Stimulated activated CD8-positive, alpha-beta memory T cell treated with anti-CD3 and anti-CD28 coated beads, Interleukin-7, amount 100 ng/mL, for 24 hours (primary cell): Measurements from ENCODE around the gene DCST1.

Experiments used
- DNase-seq: peaks from one replicate; pipeline ENCODE4 v3.0.0-alpha.2; 2020; ENCODE audit warnings: low read depth

Gene DCST1

DNA sequence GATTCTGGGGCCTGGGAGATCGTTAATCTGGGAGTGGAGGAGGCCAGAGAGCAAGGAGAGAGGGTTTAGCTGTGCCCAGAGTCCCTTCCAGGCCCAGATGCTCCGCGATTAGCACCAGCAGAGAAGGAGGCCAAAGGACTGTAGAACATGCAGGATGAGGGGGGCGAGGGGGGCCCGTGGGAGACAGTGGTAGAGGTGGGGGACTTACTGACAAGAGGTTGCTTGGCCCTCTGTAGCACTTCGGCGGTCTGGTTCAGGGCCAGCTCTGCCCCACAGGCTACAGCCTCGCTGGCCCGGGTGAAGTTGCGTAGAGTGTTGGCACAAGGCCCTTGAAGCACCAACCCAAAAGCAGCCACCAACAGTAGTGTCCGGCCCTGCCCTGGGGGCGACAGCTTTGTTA, 738 bp upstream of the DCST1 start:
- DNase-seq = no peak

DNA sequence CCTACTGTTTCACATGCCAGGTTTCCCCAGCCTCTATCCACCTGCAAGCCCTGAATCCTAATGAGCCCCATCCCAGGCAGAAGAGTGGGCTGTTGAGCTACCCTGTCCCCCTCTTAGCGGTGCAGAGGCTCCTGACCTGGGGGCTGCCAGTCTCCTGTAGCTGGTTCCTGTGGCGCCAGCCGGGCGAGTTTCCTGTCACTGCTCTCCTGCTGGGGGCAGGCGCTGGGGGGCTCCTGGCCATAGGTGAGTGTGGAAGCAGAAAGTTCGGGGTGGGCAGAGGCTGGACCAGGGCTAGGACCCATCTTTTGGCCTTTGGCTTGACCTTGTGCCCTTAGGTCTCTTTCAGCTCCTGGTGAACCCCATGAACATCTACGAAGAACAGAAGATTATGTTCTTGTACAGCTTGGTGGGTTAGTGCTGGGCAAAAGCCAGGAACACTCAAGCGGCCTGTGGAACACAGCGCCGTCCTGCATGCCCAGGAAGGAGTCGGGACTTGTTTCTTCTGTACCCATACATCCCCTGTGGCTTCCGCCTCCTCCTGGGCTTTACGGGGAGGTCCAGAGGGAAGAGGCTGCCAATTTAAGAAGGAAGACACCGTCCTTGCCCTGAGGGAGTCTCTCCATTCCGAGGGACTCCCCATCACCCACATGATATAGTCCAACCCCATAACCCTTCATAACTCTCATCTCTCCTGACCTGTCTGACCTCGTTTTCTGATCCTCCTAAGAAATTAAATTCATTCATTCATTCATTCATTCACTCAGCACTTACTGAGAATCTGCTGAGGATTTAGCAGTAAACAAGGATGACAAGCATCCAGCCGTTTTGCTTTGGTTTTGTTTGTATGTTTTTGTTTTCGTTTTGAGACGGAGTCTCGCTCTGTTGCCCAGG, 939 bp downstream of the DCST1 start:
- DNase-seq = no peak

DNA sequence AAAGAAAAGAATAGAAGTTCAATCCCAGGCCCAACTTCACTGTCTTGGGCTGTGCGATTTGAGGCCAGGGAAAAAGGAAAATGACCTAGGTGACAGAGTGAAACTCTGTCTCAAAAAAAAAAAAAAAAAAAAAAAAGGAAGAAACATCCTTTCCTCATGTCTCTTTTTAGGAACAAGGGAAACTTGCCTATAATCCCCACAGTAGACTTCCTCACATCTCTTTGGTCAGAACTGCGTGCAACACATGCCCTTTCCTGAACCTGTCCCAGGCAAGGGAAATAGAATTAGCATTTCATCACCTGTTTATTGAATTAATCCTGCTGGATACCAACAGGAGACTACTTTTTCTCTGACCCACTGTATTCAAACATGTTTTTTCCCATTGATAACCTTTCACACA, 2.3 kb downstream of the DCST1 start:
- no peak for DNase-seq

DNA sequence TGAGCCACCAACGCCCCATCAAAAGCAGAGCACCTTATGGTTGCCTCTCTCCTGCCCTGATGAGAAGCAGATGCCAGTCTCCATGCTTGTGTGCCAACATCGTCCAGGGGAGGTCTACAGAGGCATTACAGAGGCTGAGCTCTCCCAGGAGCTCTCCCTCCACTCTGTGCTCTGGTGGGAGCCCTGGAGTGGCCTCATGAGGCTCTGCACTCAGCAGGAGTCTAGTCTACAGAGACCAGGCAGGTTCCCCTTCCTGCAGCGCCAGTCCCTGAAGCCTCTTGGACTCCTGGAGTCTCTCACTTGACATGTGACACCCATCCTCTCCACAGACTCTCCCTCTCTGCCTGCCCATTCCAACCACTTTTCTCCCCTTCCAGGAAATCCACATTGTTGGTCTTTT, 3.4 kb downstream of the DCST1 start:
- no peak for DNase-seq

DNA sequence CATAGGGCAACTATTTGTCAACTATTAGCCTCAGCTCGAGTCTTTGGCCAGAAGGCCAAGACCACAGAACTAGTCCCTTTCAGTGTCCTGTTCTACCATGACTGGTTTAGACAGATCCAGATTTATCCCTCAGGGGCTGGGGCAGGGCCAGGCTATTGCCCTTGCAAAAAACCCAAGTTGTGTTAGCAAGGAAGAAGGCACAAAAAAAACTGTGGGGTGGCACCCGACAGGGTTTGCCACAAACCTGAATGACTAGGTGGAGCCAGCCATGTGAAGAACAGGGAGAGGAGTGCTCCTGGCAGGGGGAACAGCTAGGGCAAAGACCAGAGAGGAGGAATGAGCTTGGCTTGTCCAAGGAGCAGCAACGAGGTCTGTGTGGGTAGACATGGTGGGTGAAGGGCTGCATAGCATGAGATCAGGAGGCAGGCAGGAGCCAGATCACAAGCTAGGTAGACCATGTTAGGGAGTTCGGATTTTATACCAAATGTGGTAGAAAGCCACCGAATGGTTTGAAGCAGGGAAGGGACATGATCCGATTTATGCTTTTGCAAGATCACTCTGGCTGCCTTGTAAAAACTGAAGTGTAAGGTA, 4.3 kb downstream of the DCST1 start:
- no peak for DNase-seq

DNA sequence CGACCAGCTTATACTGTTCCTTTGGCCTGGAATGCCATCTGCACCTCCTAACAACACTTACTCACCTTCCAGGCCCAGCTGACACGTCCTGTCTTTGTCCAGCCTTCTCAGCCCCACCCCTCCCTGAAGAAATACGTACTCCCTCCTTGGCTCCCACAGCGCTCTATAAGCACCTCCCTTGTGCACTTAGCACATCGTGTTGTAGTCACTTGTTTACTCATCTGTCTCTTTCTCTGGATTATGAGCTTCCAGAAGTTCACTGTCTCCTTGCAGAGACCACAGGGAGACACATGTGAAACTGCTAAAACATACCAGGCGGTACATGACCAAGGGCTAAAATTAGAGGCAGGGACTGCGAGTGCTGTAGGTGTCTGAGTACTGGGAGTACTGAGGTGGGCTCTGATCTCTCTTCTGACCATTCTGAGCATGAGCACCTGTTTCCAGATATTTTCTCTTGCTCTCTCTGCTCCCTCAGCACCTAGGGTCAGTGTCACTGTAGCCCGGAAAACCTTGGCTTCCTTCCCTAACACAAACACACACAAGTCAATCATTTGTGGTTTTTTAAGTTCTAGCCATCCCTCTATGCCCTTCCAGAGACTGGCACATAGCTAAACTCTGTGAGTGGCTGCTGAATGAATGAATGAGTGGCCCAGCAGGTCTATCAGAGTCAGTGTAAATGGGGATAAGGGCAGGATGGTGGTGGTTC, 5.1 kb downstream of the DCST1 start:
- DNase-seq = no peak

DNA sequence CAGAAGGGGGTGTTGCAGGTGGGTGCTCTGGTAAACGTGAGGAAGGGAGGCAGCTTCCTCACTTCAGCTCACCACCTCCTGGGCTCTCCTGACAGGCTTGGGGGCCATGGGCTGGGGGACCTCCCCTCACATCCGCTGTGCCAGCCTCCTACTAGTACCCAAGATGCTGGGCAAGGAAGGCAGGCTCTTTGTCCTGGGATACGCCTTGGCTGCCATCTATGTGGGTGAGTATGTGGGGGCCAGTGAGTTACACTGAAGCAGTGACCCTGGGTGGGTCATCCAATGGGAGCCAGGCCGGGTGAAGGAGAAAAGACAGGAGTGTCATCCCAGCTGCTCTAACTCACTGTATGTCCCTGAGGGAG, 5.7 kb downstream of the DCST1 start:
- no peak for DNase-seq

DNA sequence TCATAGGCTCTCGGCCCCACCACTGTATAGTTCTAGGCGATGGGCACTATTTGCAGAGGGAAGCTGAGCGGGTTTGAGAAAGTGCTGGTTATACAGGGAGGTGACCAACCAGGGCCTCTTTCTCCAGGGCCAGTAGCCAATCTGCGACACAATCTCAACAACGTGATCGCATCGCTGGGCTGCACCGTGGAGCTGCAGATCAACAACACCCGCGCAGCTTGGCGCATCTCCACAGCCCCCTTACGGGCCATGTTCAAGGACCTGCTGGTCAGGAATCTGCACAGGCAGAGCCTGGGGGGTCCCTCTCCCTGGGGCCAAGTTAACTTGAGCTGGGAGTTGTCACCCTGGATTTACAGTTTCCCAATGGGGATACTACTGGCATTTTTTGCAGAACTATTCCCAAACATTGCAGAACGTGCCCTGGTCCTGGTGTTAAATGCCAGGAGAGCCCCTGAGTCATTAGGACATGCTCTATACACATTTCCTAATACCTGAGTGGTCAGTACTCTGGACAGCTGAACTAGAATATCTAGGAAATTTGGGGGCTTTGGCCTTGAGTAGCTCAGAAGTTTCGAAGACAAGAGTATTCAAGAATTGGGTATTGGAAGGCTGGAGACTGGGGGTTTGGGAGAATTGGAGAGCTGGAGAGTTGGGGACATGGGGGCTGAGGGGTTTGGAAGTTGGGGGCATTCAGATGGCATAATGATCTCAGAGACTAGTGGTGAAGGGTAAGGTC, 6.9 kb downstream of the DCST1 start:
- no peak for DNase-seq

DNA sequence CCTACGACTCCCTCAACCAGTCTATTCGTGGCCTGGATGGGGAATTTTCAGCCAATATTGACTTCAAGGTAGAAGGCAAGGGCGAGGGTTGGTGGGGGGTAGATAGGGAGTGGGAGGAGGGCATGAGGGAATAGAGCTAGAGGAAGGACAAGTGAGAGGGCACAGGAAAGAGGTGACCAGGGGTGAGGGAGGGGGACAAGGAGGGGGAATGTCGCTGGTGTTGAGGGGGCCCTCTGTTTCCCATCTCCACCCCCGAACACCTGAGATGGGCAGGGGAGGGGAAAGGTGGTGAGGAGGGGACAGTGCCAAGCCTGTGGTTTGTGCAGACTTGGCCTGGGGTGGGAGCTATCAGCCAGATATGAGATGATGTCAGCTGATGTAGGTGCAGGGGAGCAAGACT, 9.2 kb downstream of the DCST1 start:
- no peak for DNase-seq

DNA sequence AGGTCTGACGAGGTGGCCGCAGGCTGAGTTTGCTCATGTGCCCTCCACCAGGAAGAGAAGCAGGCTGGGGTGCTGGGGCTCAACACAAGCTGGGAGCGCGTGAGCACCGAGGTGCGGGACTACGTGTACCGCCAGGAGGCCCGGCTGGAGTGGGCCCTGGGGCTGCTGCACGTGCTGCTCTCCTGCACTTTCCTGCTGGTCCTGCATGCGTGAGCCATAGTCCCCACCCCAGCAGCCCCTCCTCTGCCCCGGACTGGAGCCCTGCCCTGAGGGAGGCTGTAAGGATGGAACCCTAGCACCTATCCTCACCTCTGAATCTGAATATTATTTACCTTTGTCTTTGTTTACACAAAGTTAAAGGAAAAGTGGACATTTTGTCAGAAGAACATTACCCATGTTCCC, 9.7 kb downstream of the DCST1 start:
- no peak for DNase-seq

DNA sequence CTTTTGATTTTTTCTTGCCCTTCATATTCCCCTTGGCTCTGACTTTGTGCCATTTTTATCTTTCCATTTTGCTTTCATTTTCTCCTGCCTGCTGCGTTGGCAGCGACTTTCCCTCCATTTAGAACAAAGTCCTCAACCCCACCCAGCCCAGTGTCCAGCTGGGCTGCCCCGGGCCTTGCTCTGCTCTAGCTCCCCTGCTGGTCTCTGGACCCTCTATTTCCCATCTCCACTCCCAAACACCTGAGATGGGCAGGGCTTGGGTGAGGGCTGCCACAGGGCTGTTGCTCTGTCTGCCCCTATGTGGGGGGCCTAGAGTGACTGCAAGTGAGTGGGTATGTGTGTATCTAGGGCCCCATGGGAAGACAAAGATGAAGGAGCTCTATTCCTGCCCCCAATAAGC, 10.2 kb downstream of the DCST1 start:
- DNase-seq = no peak

DNA sequence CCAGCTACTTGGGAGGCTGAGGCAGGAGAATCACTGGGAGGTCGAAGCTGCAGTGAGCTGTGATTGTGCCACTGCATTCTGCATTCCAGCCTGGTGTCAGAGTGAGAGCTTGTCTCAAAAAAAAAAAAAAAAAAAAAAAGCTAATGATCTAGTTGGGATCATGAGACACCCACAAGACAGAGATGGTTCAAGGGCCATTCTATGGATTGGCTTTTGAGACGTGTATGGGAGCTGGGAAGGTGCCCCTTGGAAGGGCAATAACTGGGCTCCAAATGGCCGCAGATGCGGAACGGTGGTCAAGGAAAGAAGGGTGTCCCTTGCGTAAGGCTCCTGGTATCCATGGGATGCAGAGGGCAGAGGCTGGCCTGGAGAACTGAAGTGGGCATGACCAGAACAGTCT, 10.7 kb downstream of the DCST1 start:
- no peak for DNase-seq

DNA sequence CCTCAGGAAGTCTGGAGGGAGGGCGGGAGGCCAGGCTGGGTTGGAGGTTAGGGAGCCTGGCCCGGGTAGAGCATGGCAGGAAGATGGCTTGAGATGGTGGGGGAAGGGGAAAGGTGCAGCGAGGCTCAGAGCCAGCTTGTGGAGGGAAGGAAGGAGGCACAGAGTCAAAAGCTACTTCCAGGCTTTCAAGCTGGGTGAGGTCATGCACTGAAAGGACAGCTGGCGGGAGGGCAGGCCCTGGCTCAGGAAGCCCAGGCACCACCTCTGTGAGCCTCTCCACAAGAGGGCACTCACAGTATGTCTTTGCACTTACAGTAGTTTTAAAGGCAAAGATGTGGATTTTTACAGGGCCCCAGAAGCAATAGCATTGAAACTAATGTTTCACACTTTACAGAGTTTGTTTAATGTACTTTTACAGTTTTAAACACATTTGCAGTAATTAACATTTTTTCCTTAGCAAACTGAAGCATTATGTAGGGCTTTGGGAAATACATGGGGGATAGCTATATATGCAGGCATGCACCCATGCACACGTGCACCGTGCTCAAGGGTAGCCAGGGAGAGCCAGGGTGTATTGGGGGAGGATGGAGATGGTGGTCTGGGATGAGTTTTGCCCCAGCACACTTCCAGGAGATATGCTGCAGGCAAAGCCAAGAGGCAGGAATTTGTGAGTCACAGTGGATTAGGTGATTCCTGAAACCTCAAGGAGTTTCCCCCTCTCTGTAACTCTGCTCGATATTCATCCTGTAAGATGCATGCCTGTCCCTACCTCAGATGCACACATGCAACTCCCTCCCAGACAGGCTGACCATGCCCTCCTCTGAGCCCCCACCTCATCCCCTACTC, 11.4 kb downstream of the DCST1 start:
- DNase-seq = no peak

DNA sequence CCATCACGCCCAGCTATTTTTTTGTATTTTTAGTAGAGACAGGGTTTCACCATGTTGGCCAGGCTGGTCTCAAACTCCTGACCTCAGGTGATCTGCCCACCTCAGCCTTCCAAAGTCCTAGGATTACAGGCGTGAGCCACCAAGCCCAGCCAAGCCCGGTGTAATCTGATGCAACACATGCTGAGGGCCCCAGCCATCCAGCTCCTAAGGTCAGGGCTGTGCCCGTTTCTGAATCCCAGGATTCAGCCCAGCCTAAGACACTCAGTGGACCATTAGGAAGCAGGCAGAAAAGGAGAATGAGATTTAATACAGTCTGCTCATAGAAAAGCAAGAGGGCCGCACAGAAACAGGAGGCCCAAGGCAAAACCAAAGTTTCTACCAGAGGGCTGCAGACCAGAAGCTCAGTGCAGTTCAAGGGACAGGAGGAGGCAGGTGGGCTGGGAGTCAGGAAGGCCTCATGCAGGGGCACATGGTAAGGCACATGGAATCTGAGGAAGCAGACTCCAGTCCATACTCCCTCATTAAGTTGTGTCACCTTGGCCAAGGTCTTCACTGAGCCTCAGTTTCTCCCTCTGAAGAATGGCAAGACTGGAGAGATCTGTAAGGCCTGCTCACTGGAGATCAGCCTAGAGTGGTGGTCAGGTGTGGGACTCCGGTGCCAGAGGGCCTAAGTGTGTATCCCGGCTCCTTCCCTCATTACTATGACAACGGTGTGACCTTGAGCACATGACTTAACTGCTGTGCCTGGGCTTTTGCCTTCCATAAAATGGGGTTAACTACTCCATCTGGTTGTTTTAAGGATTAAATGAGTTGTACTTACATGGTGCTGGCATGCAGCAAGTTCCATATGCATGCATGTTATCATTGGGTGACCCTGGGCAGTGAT, 15.1 kb downstream of the DCST1 start:
- DNase-seq = no peak

DNA sequence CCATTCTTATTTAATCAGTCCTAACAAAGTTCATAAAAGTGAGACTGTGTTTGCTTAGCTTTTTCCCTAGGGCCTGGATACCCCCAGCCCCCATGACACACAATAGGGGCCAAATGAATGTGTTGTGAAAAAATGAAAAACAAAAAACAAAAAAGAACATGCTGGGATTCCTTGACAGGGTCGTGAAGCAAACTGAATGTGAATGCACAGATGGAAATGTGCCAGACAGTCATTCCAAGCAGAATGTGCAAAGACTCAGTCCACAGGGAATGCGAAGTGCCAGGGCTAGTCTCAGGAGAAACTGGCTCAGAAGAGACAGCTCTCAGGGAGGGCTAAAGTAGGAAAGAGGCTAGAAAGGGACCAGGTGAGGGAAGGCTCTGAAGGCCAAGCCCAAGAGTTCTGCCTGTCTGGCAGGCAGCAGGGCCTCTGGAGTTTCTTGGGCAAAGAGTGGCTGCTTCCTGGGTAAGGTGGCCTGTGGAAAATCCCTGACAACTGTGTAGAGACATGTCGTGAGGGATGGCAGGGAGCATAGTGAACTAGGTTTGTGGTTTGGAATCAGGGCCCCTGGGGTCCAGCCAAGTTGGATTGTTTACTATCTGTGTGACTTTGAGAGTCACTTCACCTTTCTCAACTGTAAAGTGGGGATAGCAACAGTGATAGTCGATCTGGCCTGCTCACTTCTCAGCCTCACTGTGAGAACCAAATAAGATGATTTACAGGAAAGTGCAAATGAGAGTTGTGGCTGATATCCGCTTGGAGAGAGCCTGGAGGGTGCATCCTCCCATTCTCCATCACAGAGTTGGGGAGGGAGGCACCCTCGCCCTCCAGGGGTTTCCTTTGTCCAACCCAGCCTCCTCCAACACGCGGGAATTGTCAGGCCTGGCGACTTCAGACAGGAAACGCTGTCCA, 16.3 kb downstream of the DCST1 start:
- DNase-seq = no peak

DNA sequence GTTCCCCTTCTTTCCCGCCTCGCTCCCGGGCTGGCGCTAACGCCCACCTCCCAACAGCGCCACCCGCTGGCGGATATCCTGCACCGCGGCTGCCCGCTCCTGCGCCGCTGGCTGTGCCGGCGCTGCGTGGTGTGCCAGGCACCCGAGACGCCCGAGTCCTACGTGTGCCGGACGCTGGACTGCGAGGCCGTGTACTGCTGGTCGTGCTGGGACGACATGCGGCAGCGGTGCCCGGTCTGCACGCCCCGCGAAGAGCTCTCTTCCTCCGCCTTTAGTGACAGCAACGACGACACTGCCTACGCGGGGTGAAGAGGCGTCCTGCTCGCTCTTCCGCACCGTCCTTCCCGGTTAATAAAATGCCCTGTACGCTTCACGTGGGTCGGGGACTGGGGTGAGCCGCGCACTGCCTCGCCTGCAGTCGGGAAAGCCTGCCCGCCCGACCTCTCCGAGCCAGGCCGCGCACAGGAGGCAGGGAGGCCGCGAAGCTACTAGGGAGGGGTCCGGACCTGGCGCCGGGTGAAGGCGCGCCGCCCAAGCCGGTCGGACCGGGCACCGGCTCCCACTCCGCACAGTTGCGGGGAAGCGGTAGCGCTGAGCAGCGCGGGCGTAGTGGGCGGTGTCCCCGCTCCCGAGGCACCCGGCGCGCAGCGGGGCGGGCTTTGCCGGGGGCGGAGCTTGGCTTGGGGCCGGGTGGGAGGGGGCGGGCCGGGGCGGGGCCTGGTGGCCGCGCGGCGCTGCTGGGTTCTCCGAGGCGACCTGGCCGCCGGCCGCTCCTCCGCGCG, 17.1 kb downstream of the DCST1 start, which contains the start of gene ADAM15:
ADAM15 (plus strand) TSS at position 757 of the 782 bp plus-strand sequence. CDS start 71 bp downstream, outside the sequence.
- peak; percentile 51 for DNase-seq

DNA sequence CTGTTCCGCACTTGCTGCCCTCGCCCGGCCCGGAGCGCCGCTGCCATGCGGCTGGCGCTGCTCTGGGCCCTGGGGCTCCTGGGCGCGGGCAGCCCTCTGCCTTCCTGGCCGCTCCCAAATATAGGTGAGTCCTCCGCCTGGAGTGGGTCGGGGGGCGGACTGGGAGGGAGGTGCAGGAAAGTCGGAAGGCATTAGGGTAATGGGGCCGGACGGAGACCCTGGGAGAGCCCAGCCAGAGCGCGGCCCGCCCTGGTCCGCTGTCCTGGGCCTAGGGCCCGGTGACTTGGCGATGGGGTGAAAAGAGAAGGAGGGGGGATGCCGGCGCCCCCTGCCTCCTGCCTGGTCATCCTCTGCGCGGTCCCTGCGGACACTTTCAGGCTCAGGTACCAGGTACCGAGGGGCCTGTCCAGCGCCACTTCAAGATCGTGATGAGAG, 17.7 kb downstream of the DCST1 start:
- no peak for DNase-seq

DNA sequence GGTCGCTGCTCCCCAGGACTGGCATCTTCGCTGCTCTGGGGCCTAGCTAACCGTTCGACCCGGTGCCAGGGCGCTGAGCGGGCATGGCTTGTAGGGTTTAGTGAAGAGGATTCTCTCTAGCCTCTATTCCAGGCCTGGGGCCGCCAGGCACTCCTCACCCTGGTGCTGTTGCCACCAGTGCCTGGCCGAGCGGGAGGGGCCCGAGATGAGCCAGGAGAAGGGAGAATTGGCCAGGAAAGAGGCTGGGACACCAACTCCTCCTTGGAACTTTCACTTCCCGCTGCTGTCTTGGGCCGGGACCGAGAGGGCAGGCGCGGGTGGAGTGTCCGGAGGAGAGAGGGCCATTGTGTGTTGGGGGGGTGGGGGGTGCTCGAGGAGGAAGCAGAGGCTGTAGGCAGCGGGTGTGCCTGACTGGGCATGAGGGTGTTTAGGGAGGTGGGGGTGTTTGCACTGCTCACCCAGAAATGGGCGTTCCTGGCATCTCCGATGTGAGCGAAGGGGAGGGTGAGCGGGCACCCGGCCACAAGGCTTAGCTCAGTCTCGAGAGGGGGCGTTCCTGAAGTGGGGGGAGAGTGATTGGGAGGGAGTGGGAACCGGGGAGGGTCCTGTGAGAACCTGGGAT, 18.3 kb downstream of the DCST1 start:
- DNase-seq = no peak
